ENCODE measurements around the gene MAJIN.

DNA sequence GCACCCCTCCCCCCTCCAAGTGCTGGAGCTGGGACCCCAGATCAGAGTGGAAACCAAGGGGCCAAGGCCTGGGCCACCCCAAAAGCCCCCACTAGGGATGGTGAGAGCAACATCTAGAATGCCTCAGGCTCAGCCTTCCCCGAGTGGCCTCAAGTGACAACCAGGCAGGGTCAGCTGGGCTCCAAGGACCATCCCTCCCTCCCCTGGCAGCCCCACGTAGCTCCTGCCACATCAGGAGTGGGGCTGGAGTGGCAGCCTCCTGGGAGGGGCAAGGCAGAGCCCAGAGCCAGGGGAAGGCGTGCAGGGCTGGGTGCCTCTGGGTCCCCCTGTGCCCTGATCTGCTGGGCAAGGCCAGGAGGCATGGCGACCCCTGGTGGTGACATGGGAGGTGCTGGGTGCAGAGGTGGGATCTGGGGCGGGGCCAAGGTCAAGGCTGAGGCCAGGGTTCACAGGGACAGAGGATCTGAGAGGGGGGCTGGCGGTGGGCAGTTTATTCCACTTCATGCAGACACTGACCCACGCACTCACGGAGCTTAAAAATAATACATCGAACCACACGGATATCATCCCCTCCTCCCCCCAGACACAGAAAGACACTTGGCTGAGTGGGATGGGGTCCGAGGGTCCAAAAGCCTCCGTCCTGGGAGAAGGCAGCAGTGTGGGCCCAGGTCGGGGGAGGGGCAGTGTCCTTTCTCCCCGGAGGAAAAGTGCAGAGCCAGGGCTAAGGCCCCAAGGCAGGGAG is 77.7 kb downstream of the MAJIN start:
- TF ChIP-seq, protein P1, sequence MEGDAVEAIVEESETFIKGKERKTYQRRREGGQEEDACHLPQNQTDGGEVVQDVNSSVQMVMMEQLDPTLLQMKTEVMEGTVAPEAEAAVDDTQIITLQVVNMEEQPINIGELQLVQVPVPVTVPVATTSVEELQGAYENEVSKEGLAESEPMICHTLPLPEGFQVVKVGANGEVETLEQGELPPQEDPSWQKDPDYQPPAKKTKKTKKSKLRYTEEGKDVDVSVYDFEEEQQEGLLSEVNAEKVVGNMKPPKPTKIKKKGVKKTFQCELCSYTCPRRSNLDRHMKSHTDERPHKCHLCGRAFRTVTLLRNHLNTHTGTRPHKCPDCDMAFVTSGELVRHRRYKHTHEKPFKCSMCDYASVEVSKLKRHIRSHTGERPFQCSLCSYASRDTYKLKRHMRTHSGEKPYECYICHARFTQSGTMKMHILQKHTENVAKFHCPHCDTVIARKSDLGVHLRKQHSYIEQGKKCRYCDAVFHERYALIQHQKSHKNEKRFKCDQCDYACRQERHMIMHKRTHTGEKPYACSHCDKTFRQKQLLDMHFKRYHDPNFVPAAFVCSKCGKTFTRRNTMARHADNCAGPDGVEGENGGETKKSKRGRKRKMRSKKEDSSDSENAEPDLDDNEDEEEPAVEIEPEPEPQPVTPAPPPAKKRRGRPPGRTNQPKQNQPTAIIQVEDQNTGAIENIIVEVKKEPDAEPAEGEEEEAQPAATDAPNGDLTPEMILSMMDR (conservative IDR thresholded peaks at IDR 0.05; ENCODE audit: low read depth, low read length): peak; percentile 93
- no peak for TF ChIP-seq EZH2 (IDR thresholded peaks at IDR 0.05; ENCODE audit: borderline replicate concordance, low read depth, low read length, poor library complexity, severe bottlenecking)
